Dedifferentiated amniotic fluid mesenchymal stem cell (primary cell): Measurements from ENCODE around the gene LRMDA.

Source experiments
- DNase-seq: peaks from one replicate; pipeline ENCODE4 v3.0.0-alpha.2; 2016; ENCODE audit errors: extremely low spot score

Gene LRMDA

GRCh38 chr10:75662715-75663114, 231.3 kb downstream of the LRMDA start:
- no peak for DNase-seq

DNA sequence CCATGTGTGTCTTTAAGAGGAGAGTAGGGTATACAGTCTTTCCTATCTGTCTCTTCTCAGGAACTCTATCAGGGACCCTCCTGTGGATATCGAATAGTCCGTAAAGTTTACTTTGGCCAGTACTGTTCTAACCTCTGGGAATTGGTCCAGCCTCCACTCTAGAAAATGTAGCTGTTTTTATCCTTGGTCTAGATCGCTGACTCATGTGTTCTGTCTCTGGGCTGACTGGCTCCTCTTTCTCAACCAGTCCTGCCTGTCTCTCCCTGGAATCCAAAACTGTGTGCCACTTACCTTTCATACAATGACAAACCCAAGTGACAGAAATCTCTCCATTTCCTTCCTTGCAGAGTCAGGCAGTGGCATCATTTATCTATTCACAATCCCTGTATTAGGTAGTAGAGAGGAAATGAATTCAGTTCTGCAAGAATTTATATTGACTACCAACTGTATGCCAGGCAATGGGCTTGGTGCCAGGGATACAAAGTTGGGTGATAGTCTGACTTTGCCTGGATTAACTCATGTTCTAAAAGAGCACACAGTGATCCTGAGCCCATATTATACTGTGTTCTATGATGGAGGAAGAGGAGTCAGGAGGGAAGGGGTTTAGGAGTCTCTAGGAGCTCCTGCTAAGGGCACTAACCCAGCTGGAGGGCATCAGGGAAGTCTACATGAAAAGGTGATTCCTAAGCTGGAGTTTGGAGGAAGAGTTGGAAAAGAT, 232.7 kb downstream of the LRMDA start:
- DNase-seq = no peak

- no peak for DNase-seq
Measured at GRCh38 chr10:75664968-75665367, 233.5 kb downstream of the LRMDA start.

- no peak for DNase-seq
Measured at GRCh38 chr10:75665707-75666106, 234.3 kb downstream of the LRMDA start.

- DNase-seq = no peak
Measured at GRCh38 chr10:75672111-75672671, 240.8 kb downstream of the LRMDA start.

DNA sequence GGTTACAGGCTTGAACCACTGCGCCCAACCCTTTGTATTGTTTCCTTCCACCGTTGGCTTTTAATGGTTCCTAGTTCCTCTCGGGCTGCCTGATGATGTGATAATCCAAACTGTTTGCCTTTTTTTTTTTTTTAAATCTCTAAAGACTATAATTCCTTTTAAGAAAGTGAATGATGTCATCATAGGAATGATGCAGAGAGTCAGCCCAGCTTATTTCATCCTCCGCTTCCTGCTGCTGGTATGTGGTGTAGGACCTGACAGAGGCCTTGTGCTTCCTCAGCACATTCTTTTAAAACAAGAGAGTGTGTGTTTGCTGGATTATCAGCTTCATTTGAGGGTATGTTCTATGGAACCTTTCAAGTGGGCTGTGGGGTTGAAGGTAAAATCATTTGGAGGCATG, 241.4 kb downstream of the LRMDA start:
- DNase-seq = no peak

GRCh38 chr10:75677541-75677940, 246.1 kb downstream of the LRMDA start:
- no peak for DNase-seq

GRCh38 chr10:75678527-75678926, 247.1 kb downstream of the LRMDA start:
- no peak for DNase-seq

GRCh38 chr10:75679536-75679935, 248.1 kb downstream of the LRMDA start:
- no peak for DNase-seq

DNA sequence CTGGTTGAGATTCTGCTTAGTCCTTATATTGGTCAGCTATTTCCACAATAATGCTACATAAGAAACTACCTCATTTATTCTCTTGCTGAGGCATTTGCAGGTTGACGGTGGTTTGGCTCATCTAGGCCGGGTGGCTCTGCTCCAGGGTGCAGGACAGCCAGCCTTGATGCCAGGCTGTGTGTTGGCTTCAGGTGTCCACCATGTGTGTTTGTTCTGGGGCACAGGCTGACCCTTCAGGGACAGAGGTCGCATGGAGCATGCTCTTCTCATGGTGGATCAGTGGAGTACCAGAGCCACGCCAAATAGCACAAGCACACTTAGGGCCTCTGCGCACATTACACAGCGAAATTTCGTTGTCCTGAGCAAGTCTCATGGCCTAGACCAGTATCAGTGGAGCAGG, 249.9 kb downstream of the LRMDA start:
- DNase-seq = no peak

GRCh38 chr10:75682649-75683557, 251.5 kb downstream of the LRMDA start:
- DNase-seq = no peak

DNA sequence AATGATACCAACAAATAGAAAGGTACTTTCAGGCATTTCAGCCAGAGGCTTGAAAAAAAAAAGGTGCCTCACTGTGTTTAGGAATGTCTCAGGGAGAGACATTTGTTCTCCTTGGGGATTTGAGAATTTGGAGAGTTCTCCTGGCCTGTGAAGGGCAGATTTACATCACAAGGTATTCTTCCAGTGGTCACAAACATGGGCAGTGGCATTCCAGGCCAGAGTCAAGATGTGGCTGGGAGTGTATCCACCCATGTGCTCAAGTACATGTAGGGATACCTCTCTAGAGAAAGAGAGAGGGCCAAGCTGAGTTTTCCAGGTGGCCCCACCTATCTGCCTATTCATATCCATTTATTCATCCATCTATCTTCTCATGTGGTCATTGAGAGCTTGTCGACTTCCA, 253.8 kb downstream of the LRMDA start:
- no peak for DNase-seq

GRCh38 chr10:75688506-75689300, 257.3 kb downstream of the LRMDA start:
- DNase-seq = no peak

DNA sequence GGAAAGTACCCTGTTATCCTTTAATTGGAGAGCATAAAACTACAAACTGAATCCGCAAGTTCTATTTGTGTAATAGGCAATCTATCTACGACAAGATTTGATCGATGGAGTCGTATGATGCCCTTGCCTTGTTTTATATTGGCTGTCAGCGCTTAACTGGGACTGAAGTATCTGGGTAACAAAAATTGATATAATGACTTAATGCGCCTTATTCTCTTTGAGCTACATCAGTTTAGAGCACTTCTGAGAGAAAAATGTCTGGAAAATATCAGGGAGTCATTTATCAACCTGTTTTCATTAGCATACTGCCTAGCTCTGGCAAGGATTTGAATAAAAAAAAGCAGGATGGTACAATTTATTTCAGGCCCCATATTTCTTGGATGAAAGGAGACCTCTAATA, 262.1 kb downstream of the LRMDA start:
- DNase-seq = no peak

- DNase-seq = no peak
Measured at GRCh38 chr10:75694269-75694668, 262.8 kb downstream of the LRMDA start.

DNA sequence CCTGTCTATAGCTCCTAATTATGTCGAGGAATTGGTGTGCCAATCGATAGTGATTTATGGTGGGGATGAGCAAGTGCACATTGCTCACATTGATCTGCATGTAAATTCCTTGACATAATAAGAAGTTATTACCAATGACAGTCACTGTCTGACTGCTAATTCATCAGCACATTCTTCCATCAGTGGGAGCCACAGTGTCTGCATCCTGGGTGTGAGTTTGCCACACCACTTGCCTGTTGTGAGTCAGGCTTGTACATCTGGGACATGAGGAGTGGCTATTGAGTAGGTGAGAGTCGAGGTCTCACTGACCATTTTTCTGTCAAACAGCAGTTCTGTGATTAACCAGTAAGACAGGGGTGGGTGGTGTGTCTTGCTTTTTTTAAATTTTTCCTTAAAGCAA, 263.4 kb downstream of the LRMDA start:
- no peak for DNase-seq

DNA sequence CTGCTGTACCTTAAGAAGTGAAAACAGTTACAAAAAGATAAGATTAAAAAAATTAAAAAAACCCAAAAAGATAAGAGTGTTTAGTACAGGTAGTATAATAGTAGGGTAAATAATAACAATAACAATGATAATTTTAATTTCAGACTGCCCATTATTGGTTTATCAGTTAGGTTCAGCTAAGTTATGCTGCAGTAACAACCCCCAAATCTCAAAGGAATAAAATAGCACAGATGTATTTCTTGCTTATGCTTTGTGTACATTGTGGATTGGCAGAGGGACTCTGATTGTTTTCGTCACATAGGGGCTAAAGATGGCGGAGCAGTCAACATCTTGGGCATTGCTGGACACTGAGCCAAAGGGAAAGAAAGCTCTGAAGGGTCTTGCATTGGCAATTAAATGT, 264.6 kb downstream of the LRMDA start:
- DNase-seq = no peak

GRCh38 chr10:75696536-75696935, 265.1 kb downstream of the LRMDA start:
- DNase-seq = no peak

- DNase-seq = no peak
Measured at GRCh38 chr10:75703191-75703854, 271.9 kb downstream of the LRMDA start.

DNA sequence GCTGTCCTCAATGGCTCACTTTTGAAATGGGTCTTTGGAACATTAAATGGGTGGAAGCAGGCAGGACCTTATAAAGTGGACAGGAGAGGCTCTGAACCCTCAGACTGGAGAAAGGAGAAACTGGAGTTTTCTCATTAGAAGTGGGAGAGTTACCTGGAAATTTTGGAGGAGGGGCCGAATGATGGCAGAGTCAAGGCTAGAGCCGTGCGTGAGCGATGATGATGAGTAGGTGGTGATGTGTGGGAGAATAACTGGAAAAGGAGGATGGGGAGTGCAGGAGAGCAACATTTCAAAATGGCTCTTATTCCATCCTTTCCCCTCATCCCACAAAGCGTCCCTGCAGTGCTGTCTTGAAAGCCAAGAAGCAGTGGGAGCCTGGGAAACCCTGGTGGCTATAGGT, 274.0 kb downstream of the LRMDA start:
- DNase-seq = no peak

GRCh38 chr10:75707080-75707840, 275.8 kb downstream of the LRMDA start:
- no peak for DNase-seq
